Measurements from ENCODE around the gene HAGH.

The HAGH gene

DNA sequence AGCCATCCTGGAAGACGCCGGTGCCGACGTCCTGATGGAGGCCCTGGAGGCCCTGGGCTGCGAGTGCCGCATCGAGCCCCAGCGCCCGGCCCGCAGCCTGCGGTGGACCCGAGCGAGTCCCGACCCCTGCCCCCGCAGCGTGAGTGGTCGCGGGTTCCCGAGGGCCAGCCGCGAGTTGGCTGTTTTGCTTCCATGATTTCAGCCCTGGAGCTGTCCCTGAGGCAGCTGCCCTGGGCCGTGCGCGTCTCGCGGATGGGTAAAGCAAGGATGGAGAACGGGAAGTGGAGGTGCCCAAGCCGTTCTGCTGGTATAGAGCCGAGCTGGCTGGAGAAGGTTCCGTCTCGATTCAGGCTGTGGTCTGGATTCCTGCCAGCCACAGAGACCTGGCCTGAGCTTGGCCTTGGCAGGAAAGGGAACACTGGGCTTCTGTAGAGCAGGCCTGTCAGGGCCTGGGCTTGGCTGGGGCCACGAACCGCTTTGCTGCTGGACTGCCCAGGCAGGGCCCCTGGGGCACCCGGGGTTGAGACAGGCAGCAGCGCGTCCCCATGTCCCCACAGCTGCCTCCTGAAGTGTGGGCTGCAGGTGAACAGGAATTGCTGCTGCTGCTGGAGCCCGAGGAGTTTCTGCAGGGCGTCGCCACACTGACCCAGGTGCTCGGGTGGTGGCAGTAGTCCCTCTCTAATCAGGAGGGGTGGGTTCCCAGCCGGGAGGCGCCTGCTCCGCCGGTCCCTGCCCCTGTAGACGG, 52.8 kb downstream of the HAGH start:
- DNase-seq (ENCODE audit: low read depth), result no peak

DNA sequence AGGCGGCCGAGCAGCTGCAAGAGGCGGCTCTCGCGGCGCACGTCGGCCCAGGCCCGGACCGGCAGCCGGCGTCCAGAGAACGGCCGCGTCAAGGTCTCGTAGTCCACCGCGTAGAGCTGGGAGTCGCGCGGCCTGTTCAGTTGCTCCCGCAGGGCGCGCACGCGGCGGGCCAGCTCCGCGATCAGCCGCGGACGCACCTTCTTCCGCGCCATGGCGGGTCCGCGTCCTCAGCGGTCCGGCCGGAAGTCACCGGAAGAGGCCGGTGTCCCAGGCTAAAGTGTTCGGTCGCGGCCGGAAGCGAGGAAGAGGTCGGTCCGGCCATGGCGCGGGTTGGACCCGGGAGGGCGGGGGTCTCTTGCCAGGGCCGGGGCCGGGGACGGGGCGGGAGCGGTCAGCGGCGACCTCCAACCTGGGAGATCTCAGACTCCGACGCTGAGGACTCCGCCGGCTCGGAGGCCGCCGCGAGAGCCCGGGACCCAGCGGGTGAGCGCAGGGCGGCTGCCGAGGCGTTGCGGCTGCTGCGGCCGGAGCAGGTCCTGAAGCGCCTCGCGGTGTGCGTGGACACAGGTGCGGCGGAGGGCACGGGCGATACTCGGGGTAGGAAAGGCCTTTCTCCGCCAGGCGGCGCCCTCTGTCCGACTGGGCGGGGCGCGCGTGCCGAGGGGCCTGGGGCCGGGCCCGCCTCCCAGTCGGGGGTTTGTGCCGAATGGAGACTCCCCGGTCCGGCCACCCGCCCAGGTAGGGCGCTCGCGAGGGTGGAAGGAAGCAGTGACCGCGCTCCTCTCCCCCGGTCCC, 53.5 kb downstream of the HAGH start, which contains the start of gene MRPS34:
TSS of gene MRPS34 (minus strand) at position 227 of the 795 bp plus-strand sequence. CDS start at position 212, 15 bp downstream.
- peak; percentile 57 for DNase-seq (ENCODE audit: low read depth)

DNA sequence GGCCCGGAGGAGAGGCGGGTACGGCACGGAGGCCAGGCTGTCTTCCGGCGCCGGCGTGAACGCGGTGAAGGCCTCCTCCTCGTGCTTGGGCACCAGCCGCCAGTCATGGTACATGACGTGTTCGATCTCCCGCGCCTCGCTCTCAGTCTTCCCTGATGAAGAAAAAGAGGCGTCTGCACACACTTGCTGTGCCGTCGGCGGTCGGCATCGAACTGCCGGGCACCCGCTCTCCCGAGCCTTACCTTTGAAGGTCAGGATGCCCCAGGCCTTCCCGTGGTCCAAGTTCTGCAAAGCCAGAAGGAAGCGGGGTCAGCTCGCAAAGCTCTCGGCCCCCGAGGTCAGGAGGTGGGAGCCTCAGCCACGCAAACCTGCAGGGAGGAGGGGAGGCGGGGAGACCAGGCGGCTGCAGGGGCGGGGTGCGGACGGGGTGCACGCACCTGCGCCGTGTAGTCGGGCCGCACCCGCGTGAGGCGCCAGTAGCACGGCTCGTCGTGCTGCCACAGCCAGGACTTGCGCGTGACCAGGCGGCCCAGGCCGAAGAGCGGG, 54.2 kb downstream of the HAGH start, which contains the start of gene EME2:
TSS of gene EME2 (plus strand) at position 449 of the 546 bp plus-strand sequence. CDS start 418 bp downstream, outside the sequence.
- DNase-seq (ENCODE audit: low read depth), result peak; percentile 33

DNA sequence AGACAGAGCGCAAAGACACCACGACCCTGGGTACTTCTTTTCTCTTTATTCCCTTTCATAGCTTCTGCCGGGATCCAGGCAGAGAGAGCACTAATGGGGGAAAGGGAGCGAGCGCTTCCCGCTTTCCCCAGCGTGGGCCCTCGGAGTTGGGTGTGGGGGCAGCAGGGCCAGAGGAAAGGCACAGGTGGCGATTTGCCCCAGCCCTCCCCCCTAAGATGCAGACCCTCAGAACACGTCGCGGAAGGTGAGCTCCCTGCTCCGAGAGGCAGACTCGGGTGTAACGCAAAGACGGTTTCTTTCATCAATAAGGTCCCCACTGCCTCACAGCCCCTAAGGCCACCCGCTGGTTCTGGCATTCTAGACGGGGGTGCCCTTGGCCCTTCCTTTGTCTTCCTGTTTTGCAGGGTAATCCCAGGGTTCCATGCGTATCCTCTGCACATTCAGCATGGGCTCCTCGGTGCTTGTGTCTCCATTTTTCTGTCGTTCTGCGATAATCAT, 54.7 kb downstream of the HAGH start:
- DNase-seq (ENCODE audit: low read depth), result no peak

DNA sequence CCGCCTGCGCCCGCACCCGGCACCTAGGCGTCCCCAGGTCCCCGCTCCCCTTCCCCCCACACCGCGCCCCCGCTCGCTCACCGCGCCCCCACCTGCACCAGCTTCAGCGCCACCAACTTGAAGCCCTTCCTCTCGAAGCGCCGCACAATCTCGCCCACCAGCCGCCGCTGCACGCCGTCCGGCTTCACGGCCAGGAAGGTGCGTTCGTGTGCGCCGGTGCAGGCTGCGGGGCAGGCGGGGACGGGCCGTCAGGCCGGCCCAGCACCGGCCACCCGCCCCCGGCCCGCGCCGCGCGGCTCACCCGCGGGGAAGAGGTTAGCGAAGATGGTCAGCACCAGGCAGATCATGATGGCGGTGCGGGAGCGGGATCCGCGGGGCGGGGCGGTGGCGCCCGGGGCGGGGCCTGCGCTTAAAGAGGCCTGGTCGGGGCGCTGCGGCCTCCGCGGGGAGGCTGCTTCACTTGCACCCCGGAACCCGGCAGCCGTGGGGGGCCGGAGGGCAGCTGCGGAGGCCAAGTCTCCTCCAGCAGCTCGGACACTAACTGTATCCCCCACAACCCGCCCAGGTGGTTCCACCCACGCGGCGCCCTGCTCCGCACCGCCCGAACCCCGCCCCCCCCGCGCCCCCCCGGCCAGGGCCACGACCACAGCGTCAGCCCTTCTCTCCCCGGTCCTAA, 55.3 kb downstream of the HAGH start, which contains the start of gene NME3:
TSS of gene NME3 (minus strand) at position 356 of the 676 bp plus-strand sequence. CDS start at position 347, 9 bp downstream.
- DNase-seq (ENCODE audit: low read depth), result peak; percentile 54

DNA sequence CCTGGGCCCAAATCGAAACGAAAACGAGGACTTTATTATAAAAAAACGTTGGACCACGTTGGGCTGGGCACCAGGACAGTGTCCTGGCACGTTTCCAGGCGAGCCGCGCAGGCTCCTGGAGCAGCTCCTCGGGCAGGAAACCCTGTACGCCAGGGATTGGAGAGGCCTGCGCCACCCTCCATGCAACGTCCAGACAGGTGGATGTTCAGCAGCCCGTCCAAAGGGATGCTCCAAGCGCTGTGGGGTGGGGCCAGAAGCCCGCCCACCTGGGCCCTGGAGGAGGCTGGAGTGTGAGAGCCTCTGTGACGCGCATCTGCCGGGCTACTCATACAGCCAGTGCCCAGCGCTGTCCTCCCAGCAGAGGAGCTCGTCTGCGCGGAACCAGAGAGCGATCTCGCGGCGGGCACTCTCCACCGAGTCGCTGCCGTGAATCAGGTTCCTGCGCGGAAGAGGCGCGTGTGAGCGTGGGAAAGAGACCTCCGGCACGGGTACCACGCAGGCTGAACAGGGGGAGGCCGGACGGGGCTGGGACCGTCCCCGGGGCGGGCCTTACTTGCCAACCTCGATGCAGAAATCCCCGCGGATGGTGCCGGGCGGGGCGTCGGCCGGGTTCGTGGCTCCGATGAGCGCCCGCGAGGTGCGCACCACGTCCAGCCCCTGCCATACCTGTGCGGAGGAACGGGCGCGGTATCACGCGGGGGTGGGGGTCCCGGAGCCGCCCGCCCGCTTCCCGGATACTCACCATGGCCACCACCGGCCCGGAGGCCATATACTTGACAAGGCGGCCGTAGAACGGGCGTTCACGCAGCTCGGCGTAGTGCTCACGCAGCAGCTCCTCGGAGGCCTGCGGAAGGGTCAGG, 56.1 kb downstream of the HAGH start:
- peak; percentile 30 for DNase-seq (ENCODE audit: low read depth)

DNA sequence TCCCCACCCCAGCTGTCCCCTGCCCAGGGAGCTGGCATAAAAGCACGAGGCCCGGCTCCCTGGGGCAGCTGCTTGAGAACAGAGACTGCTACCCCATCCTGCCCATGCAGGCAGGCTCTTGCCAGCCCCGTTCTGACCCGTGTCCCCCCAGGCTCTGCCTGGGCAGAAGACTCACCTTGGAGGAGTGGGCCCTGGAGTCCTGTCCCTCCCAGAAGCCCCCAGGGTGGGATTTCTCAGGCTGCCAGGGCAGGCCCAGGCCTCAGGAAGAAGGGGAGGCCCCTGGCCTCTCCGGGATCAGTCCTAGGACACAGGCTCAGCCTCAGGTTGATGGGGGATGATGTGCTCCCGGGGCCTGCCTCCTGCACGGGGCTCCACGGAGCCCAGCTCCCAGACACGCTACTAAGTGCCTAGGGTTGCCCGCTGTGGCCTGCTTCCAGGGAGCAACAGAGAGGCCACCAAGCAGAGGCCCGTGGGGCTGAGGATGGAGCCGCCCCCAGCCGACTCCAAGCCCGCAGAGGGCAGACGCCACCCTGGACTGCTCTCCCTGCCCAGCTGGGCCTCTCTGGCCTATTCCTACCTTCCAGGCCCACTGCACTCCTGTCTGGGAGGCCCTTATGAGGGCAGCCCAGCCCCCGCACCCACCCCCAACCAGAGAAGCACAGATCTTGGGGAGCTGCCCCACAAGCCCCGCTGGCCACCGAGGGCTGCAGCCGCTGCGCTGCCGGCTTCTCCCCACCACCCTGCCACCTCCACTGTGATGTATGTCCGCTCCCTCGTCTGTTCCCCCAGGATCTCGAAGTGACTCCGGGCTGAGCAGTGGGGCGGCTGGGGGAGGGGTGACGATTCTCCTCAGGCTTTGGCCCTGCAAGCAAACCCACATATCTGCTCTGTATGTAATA, 57.0 kb downstream of the HAGH start:
- DNase-seq (ENCODE audit: low read depth), result no peak

DNA sequence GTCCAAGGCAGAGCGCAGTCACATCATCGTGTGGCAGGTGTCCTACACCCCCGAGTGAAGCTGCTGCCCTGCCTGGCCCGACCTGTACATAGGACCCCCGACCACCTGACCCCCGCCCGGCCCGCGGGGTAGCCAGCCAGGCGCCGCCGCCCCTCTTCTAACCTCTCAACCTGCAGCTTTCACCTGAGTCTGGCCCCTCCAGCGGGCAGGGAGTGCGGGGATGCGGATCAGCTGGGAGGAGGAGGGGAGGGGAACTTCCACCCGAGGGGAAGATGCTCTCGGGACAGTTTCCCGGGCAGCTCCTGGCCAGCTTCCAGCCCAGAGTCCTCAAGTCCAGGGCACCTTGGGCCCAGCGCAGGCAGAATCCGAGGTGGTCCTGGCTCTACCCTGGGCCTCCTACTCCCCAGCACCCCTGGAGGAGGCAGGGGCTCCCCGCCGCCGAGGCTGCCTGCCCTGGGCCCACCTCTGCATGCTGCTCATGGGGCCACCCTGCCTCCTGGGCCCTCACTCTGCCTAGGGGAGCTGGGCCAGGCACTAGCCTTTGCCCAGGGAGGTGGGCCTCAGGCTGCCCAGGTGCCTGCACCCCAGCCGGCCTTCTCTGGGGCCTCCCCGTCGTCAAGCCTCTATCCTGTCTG, 57.7 kb downstream of the HAGH start:
- DNase-seq (ENCODE audit: low read depth), result no peak

DNA sequence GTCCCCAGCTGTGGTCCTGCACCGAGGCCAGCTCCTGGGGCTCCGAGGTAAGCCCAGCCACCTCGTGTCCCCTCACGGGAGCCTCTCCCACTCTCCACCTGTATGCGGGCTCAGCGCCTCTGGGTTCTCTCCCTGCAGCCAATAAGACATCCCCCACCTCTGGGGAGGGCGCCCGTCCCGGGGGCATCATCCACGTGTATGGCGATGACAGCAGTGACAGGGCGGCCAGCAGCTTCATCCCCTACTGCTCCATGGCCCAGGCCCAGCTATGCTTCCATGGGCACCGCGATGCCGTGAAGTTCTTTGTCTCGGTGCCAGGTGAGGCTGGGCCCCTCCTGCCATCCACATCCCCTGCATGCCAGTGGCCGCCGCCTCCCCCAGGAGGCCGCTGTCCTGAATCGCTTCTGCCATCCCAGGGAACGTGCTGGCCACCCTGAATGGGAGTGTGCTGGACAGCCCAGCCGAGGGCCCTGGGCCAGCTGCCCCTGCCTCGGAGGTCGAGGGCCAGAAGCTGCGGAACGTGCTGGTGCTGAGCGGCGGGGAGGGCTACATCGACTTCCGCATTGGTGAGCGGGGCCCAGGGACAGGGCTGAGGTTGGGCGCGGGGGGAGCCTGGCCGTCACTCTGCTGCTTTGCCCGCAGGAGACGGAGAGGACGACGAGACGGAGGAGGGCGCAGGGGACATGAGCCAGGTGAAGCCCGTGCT, 58.4 kb downstream of the HAGH start:
- DNase-seq (ENCODE audit: low read depth), result no peak

DNA sequence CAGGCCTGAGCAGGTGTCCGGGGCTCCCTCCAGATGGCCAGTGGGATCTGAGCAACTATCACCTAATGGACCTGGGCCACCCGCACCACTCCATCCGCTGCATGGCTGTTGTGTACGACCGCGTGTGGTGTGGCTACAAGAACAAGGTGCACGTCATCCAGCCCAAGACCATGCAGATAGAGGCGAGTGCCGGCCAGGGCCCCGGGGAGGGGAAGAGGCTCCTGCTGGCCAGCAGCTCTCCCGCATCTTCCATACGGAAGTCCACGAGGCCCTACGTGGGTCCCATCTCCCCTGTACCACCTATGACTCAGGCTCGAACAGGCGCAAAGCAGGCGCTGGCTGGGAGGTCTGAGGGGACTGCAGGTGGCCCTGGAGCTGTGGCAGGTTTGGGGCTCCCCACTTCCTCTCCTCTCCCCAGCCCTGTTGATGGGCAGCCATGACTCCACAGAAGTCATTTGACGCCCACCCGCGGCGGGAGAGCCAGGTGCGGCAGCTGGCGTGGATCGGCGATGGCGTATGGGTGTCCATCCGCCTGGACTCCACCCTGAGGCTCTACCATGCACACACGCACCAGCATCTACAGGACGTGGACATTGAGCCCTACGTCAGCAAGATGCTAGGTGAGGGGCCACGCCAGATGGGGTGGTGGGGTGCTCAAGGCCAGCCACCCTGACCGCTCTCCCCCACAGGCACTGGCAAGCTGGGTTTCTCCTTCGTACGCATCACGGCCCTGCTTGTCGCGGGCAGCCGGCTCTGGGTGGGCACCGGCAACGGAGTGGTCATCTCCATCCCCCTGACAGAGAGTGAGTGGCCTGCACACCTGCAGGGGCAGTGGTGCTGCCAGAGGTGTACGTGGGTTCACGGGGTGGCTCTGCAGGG, 59.3 kb downstream of the HAGH start:
- DNase-seq (ENCODE audit: low read depth), result no peak

DNA sequence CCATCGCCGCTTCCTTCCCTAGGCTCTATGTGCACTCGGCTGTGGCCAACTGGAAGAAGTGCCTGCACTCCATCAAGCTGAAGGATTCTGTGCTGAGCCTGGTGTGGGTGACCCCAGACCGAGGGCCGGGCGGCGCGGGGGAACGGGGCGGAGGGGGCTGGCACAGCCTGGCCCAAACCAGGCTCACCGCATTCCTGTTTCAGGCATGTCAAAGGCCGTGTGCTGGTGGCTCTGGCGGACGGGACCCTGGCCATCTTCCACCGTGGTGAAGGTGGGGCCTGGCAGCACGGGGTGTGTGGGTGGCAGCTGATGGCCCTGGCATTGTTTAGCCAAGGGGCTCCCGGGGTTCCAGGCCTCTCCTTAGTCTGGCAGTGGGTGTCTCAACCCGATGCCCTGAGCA, 59.9 kb downstream of the HAGH start:
- DNase-seq (ENCODE audit: low read depth), result no peak

DNA sequence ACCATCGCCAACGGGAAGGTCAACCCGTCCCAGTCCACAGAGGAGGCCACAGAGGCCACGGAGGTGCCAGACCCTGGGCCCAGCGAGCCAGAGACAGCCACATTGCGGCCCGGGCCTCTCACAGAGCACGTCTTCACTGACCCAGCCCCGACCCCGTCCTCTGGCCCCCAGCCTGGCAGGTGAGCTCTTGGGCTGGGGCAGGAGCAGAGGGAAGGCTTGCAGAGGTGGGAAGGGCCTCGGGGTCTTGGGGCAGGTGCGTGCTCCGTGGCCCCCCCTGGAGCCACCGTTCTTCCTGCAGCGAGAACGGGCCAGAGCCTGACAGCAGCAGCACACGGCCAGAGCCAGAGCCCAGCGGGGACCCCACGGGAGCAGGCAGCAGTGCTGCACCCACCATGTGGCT, 60.4 kb downstream of the HAGH start:
- DNase-seq (ENCODE audit: low read depth), result no peak

DNA sequence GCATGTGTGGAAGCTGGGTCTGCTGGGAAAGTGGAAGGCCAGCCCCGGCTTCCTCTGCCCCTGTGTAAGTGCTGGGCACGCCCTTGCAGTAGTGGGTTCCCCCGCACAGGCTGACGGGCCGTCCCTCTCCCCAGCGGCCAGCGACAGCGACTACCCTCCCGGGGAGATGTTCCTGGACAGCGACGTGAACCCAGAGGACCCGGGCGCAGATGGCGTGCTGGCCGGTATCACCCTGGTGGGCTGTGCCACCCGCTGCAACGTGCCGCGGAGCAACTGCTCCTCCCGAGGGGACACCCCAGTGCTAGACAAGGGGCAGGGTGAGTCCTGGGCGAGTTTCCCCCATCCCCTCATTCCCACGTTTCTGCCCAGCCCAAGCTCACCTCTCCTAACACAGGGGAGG, 60.8 kb downstream of the HAGH start:
- DNase-seq (ENCODE audit: low read depth), result no peak

DNA sequence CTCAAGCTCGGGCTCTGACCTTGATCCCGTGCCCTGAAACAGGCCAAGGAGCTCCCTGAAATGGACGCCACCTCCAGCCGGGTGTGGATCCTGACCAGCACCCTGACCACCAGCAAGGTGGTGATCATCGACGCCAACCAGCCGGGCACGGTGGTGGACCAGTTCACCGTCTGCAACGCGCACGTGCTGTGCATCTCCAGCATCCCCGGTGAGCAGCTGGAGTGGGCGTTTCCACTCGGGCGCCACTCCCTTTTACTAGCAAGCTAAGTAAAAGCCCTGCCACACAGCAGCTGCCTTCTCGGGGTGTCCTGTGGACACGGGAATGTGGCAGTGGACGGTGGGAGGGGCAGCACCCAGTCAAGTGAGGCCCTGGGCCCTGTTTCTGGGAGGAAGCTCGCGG, 61.7 kb downstream of the HAGH start:
- DNase-seq (ENCODE audit: low read depth), result no peak

DNA sequence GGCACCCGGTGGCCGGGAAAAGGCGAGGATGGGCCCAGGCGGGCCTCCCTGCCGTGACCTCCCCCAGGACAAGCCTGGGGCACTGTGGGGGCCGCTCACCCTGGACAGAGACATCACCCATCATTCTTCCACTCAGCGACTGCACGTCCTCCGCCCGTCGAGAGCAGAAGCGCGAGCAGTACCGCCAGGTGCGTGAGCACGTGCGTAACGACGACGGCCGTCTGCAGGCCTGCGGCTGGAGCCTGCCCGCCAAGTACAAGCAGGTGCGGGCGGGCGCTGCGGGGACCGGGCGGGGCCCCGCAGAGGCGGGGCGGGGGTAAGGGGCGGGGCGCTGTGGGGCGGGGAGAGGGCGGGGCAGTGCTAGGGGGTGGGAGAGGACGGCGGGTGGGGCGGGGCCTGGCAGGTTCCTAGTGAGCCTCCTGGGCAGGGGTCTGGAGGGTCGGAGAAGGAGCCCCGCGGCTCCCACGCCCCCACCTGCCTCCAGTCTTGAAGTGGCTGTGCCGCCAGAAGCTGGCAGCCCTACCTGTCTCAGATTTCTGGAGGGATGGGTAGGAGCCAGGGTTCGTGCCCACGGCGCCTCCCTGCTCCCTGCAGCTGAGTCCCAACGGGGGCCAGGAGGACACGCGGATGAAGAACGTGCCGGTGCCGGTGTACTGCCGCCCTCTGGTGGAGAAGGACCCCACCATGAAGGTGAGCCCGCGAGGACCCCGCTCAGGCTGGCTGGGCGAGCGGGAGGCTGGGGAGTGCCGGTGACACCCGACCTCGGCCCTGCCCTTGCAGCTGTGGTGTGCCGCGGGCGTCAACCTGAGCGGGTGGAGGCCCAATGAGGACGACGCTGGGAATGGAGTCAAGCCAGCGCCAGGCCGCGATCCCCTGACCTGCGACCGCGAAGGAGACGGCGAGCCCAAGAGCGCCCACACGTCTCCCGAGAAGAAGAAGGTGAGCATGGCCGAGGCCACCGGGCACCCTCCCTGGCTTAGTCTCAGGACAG, 62.8 kb downstream of the HAGH start:
- DNase-seq (ENCODE audit: low read depth), result no peak

DNA sequence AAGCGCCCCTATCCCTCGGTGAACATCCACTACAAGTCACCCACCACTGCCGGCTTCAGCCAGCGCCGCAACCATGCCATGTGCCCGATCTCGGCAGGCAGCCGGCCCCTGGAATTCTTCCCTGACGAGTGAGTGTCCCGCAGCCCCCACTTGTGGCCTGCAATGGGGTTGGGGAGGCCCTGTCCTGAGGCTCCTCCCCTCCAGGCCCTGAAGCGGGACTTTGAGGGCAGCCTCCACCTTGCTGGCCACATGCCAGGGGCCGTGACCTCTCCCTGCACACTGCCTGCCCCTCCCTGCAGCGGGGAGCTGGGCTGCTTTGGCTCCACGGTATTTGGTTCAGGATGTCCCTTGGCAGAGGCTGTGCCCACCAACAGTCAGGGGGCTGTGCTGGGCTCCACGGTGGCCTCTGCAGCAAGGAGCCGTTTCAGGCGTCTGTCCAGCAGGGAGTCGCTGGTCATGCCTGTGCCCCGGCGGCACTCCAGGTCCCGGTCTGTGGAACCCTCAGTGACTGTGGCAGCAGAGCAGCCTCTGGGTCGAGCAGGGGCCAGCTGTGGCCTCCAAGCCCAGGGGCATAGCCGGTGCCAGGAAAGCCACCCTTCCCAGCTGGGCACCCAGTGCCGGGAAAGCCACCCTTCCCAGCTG, 63.6 kb downstream of the HAGH start:
- DNase-seq (ENCODE audit: low read depth), result no peak

Measured in T-helper 22 cell (primary cell).